GM18861 (cell line): ENCODE results near the gene KIF21B.
"Not testable (repeated sequence)": the region's sequence is repeated elsewhere in the genome, so short reads cannot be mapped to it uniquely, and the experiment has no call there.

Experiments used
- ATAC-seq: cut with Tn5 transposase; IDR thresholded peaks from one replicate; pipeline ENCODE4 v1.9.1; 2021; ENCODE audit not compliant: unreplicated experiment

KIF21B gene

DNA sequence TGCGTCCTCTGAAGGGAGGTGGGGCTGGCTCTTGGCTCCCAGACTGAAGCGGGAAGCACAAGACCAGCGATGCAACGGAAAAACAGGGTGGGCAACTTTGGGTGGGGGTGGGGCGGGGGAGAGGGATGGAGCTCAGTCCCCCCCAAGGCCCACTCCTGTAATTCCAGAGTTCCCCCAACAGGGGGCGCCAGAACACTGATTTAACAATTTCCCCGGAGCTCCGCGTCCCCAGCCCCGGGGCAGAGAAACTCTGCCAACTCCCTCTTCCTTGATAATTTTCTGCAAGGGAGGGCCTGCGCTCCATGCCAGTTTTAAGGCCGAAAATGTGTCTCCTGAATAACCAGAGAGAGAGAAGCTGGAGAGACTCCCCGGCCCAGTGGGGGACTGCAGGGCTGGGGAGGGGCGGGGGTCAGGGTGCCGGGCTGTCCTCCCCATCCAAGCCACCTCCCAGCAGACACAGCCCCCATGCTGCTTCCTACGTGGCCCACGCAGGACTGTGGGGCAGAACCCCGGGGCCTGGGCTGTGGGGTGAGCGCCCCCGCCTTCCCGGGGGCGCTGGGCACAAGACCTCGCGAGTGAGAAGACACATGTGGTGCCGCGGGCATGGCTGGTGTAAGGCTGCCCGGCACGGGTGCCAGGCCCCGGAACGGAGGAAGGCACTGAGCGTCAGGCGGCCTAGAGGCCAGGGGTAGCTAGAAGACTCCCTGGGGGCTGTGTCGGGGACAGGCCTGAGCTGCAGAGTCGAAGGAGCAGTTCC is 51.4 kb downstream of the KIF21B start:
- no peak for ATAC-seq

DNA sequence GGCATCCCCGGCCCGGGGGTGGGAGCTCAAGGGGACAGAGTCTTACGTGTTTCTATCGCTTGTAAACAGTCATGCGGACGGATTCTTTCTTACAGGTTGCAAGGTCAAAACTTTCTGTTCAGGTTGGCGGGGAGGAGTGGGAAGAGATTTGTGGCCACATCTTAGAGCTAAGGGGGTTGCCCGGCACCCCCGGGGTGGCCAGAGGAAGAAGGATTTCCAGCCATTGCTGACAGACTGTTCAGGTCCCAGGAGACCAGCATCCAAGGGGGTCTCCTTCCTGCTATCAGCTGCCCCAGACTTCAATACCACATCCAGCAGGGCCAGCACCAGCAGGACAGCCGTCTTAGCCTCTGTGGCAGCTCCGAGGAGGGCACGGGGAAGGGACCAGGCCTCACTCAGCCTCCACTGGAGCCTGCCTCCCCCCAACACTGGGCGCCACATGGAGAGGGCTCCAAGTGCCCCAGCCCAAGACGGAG is 52.0 kb downstream of the KIF21B start:
- no peak for ATAC-seq

DNA sequence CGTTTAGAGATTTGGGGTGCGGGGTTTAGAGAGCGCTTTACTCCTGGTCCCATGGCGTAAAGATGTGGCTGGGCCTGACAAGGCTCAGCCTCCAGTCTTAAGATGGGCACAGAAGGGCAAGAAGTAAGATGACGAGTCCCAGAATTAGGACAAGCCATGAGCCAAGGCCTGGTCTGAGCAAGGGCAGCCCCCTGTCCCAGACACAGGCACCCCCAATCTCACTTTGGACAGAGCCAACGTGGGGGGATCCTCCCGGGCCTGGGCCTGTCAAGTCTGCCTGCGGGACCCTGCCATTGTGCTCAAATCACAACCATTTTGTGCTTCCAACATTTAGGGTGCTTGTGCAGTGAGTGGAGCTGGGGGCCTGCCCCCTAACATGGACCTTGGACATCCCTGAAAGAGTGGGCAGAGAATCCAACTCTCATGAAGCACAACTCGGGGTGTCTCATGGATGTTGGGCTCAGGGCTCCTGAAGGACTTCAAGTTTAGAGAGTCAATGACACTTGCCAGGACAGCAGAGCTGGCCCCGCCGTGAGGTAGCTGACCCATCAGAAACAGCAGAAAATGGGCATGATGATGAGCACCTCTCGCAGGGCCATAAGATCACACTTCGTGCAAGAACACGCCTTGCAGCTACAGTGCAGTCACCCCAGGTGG is 52.6 kb downstream of the KIF21B start:
- ATAC-seq, result no peak

DNA sequence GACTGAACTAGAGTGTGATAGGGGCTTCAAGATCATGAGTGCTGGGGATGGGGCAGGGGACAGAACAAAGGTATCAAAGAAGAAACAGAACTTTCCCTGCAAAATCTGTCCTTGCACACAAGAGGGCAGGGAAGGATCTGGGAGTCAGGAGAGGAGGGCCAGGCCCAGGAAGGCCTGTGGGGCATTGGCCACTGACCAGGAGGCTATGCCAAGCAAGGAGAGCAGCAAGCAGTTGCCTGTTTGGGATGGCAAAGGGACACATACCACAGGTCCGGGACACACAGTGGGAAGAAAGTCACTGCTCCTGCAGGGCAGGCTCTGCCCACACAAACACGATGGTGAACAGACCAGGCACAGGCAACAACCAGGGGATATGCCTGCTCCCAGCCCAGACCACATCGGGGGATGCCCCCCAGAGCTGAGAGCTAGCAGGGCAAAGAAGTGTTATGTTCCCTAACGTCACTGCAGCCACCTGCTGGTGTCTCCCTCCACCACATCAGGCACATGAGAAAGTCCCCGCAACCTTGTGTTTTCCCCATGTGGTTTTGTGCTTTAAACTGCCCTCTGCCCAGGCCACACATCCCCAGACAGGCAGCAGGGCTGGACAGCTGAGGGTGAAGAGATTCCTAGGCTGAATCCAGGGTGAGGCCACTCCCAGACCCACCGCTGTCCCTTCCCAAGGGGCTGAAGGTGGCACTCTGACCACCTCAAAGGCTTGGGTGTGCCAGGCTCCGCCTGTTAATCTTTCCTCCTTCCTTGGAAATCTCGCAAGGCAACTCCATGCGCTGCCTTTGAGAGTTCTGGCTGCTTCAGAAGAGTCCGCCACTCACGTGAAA is 53.6 kb downstream of the KIF21B start:
- ATAC-seq, result peak; percentile 90

DNA sequence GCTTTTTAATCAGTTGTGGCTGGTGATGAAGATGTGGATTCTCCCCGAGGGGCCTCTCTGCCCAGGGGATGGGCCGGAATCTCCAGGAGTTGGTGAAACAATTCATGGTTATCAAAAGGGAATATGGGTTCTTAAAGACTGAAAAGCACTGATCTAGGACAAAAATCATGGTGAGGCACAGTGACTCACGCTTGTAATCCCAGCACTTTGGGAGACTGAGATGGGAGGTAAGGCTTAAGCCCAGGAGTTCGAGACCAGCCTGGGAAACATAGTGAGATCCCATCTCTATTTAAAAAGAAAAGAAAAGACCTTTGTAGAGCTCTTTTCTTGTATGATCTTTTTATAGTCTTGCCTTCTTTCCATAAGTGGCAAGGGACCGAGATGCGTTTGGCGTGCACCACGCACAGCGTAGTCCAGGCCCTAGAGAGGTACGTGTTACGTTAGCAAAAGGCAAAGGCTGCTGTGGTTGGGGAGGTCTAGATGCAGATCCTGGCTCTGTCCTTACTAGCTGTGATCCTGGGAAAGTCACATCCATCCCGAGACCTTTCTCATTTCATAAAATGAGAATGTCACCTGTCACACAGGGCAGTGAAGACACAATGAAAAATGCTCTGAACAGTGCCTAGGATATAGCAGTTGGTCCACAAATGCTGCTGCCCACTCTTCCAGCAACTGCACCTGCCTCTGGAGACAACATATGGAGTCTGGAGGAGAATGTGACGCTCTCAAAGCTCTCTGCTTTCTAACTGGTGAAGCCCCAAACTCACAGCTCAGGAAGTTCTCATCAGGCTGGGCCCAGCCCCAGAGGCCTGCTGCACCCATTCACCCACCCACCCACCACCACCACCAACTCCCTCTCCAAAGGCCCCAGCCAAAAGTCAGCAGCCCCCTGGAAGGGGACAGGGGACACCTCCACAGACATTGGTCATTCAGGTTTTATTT is 54.8 kb downstream of the KIF21B start:
- no peak for ATAC-seq

- no peak for ATAC-seq
These were observed 55.6 kb downstream of the KIF21B start for GRCh38 chr1:200967693-200968468.

DNA sequence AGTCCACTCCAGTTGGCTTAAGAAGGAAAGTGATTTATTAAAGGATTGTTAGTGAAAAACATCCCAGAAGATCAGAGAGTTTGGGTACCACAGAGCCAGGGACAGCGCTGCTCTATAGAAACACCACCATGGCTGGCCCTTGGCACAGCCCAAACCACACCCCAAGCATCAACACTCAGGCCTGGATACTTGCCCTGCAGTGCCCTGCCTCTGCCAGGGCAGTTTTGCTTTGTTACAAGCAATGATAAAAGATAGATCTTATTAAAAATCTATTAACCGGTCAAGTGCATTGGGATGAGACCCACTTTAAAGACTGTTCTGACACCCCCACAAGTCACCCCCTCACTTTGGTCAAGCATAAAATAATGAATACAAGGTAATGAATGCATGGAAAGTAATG is 56.6 kb downstream of the KIF21B start:
- no peak for ATAC-seq

GRCh38 chr1:200965111-200965805 is 58.3 kb downstream of the KIF21B start:
- no peak for ATAC-seq

DNA sequence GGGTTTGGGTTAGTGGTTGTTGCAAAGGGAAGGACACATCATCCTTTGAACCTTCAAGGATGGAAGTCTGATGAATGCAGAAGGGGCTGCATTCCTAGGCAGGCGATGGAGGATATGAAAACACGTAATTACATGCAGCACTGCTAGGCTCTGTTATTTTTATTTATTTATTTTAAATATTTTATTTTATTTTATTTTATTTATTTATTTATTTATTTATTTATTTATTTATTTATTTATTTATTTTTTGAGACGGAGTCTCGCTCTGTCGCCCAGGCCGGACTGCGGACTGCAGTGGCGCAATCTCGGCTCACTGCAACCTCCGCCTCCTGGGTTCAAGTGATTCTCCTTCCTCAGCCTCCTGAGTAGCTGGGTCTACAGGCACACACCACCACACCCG is 59.6 kb downstream of the KIF21B start:
- ATAC-seq, result not testable (repeated sequence)

DNA sequence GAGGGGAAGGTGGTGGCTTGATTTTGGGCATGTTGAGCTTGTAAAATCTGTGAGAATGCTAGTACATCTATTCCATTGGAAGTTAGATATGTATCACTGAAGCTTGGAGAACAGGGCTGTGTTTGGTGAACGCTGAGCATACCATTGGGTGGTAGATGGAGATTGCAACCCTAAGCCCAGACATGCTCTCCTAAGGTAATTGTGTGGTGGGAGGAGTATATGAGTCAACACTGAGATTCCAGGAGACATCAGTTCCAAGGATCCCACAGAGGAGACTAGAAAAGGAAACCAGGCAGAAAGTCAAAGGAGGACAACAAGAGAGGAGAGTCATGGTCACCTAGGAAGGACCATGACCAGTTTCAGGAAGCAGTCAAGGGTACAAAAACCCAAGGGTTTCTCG is 60.4 kb downstream of the KIF21B start:
- no peak for ATAC-seq

DNA sequence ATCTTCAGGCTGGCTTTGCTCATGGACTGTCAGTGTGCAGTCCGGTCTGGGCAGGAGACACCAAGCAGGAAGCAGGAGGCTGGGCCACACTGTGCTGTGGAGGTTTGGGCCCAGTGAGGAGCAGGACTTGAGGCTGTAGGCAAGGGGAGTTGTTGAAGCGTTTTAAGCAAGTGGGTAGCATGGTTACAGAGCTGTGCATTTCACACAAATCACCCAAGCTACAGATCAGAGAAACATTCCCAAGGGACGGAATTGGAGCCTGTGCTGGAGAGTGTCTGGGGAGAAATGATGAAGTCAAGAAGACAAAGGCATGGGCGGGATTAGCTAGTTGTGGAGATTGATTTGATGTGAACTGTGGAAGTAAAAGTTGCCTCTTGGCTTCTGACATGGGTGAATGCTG is 60.9 kb downstream of the KIF21B start:
- ATAC-seq, result no peak

GRCh38 chr1:200962151-200962550 is 61.4 kb downstream of the KIF21B start:
- ATAC-seq, result not testable (repeated sequence)

DNA sequence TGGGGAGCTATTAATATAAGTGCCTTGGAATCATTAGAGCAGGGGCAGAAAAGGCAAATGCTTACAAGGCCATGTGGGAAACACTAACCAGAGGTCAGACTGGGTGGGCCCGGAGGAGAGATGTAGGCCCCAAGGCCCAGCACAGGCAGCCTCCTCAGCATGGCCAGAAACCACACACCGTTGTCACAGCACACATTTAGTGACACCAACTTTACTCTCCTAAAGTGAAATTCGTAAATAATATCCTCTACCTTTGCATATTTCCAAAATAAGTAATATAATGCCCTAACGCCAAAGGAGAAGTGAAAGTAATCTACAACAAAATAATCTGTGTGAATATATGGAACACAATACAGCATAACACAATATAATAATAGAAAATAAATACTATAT is 62.6 kb downstream of the KIF21B start:
- ATAC-seq, result peak; percentile 46

- no peak for ATAC-seq
These were observed 63.1 kb downstream of the KIF21B start for GRCh38 chr1:200960236-200960947.

DNA sequence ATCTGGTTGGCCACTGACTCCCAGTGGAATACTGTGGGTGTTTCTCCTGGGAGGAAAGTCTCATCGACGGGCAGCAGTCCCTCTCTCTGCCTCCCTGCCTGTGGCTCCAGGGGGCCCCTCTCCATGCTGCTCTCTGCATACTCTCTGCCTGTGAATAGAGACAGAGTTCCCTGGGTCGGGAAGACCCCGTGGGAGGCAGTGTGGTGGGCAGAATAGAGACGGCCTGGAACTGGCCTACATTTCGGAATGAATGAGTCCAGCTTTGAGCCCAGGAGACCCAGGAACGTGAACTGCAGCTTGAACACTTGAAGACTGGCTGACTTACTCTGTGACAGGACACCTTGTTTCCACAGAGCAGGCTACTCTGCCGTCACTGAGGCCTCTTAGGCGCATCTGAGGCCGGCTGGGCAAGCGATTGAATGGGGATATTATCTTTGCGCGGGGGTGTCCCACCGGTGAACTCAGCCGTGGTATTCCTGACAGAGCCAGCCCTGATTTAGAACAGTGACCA is 64.0 kb downstream of the KIF21B start:
- no peak for ATAC-seq

GRCh38 chr1:200958597-200958996 is 64.9 kb downstream of the KIF21B start:
- ATAC-seq, result no peak

GRCh38 chr1:200954434-200954833 is 69.1 kb downstream of the KIF21B start:
- no peak for ATAC-seq

GRCh38 chr1:200951016-200951415 is 72.5 kb downstream of the KIF21B start:
- no peak for ATAC-seq
